Neural progenitor cell (in vitro differentiated cells): Measurements from ENCODE around the gene FCRL3. TPM values are rescaled to one million over a fixed set of nuclear protein-coding genes. Genes with fewer than 3 reads are reported as not detected.

Source experiments
- DNase-seq: peaks from one replicate; pipeline ENCODE4 v3.0.0-alpha.2; 2016; ENCODE audit warnings: low spot score
- H2AFZ ChIP-seq: fragments of 200-600 bp; sonication (generic); replicated peaks from 2 replicates; pipeline ENCODE4 v1.6.1; 2016; ENCODE audit warnings: antibody characterized with exemption
- H3F3A ChIP-seq: fragments of 200-600 bp; sonication (generic); 2 replicates; pipeline ENCODE4 v1.6.1; 2016; ENCODE audit warnings: antibody characterized with exemption, low read depth
- H3K27ac ChIP-seq: fragments of 200-600 bp; sonication (generic); 2 replicates; pipeline ENCODE4 v1.5.1; 2016; ENCODE audit warnings: mild to moderate bottlenecking
- H3K27me3 ChIP-seq: fragments of 200-600 bp; sonication (generic); 2 replicates; pipeline ENCODE4 v1.6.1; 2016; ENCODE audit warnings: mild to moderate bottlenecking, moderate library complexity
- H3K36me3 ChIP-seq: fragments of 200-600 bp; sonication (generic); 2 replicates; pipeline ENCODE4 v1.5.1; 2016
- H3K4me1 ChIP-seq: fragments of 200-600 bp; sonication (generic); 2 replicates; pipeline ENCODE4 v1.6.1; 2016; ENCODE audit warnings: mixed run types
- H3K4me2 ChIP-seq: fragments of 200-600 bp; sonication (generic); 2 replicates; pipeline ENCODE4 v1.6.1; 2016
- H3K4me3 ChIP-seq: fragments of 200-600 bp; sonication (generic); 2 replicates; pipeline ENCODE4 v1.5.1; 2016
- H3K79me2 ChIP-seq: fragments of 200-600 bp; sonication (generic); 2 replicates; pipeline ENCODE4 v1.6.1; 2016; ENCODE audit warnings: low read depth
- H3K9ac ChIP-seq: fragments of 200-600 bp; sonication (generic); 2 replicates; pipeline ENCODE4 v1.6.1; 2016
- H3K9me3 ChIP-seq: fragments of 200-600 bp; sonication (generic); 2 replicates; pipeline ENCODE4 v1.5.1; 2016; ENCODE audit warnings: low read depth
- H4K20me1 ChIP-seq: fragments of 200-600 bp; sonication (generic); 2 replicates; pipeline ENCODE4 v1.6.1; 2016; ENCODE audit warnings: low read depth
- H3K27ac Mint-ChIP-seq: 3 replicates; pipeline ENCODE4 v1.8.0; 2021; ENCODE audit warnings: mixed read lengths
- H3K27me3 Mint-ChIP-seq: 2 replicates; pipeline ENCODE4 v1.8.0; 2022; ENCODE audit warnings: low read depth, mild to moderate bottlenecking, inconsistent platforms, moderate library complexity, mixed read lengths; ENCODE audit not compliant: insufficient read depth
- H3K36me3 Mint-ChIP-seq: 3 replicates; pipeline ENCODE4 v1.8.0; 2021; ENCODE audit warnings: mixed read lengths
- H3K4me1 Mint-ChIP-seq: 3 replicates; pipeline ENCODE4 v1.8.0; 2021; ENCODE audit warnings: mixed read lengths
- H3K4me3 Mint-ChIP-seq: 3 replicates; pipeline ENCODE4 v1.8.0; 2021; ENCODE audit warnings: mild to moderate bottlenecking, moderate library complexity, mixed read lengths
- H3K9me3 Mint-ChIP-seq: 3 replicates; pipeline ENCODE4 v1.8.0; 2020; ENCODE audit warnings: mixed read lengths
- EZH2 ChIP-seq: fragments of 200-600 bp; sonication (generic); IDR thresholded peaks from 2 replicates; pipeline ENCODE4 v1.6.1; 2017; ENCODE audit warnings: antibody characterized with exemption, mild to moderate bottlenecking, moderate library complexity
- EZH2phosphoT487 ChIP-seq: fragments of 200-600 bp; sonication (generic); IDR thresholded peaks from 2 replicates; pipeline ENCODE4 v1.6.1; 2017; ENCODE audit warnings: antibody characterized with exemption
- total RNA-seq: library from RNA; depleted of rRNA; stranded (reverse); fragments of >200 nt; gene quantifications from 2 replicates; pipeline ENCODE4 v1.2.3, GENCODE V29; 2015; ENCODE audit warnings: low replicate concordance
- TF ChIP-seq, protein P1 (sequence below): fragments of 200-600 bp; sonication (generic); IDR thresholded peaks from 2 replicates; pipeline ENCODE4 v1.5.1; 2017; ENCODE audit warnings: antibody characterized with exemption, mild to moderate bottlenecking

Gene FCRL3
- total RNA-seq, 1 donor from 2014 or later, result not detected

- H4K20me1 ChIP-seq, result no peaks in the 10 kb centered on the region
- no peaks in the 10 kb centered on the region for H3K79me2 ChIP-seq
- H3K9ac ChIP-seq, result no peak overlapping the region
- H3K36me3 Mint-ChIP-seq, result no peaks in the 10 kb centered on the region
- H2AFZ ChIP-seq, result no peak overlapping the region
- H3K4me2 ChIP-seq, result no peak overlapping the region
- no peaks in the 10 kb centered on the region for H3F3A ChIP-seq
- no peaks in the 10 kb centered on the region for H3K9me3 ChIP-seq
- no peaks in the 10 kb centered on the region for H3K4me1 ChIP-seq
- DNase-seq, result no peak
- no peak overlapping the region for H3K27ac ChIP-seq
- no peaks in the 10 kb centered on the region for H3K27me3 ChIP-seq
- no peak overlapping the region for H3K4me3 ChIP-seq
- H3K4me3 Mint-ChIP-seq, result no peak overlapping the region
- no peaks in the 10 kb centered on the region for H3K27me3 Mint-ChIP-seq
- H3K27ac Mint-ChIP-seq, result no peak overlapping the region
- no peaks in the 10 kb centered on the region for H3K4me1 Mint-ChIP-seq
- TF ChIP-seq EZH2phosphoT487, result no peak
- TF ChIP-seq, protein P1, sequence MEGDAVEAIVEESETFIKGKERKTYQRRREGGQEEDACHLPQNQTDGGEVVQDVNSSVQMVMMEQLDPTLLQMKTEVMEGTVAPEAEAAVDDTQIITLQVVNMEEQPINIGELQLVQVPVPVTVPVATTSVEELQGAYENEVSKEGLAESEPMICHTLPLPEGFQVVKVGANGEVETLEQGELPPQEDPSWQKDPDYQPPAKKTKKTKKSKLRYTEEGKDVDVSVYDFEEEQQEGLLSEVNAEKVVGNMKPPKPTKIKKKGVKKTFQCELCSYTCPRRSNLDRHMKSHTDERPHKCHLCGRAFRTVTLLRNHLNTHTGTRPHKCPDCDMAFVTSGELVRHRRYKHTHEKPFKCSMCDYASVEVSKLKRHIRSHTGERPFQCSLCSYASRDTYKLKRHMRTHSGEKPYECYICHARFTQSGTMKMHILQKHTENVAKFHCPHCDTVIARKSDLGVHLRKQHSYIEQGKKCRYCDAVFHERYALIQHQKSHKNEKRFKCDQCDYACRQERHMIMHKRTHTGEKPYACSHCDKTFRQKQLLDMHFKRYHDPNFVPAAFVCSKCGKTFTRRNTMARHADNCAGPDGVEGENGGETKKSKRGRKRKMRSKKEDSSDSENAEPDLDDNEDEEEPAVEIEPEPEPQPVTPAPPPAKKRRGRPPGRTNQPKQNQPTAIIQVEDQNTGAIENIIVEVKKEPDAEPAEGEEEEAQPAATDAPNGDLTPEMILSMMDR, result no peak
- no peak for TF ChIP-seq EZH2
- no peaks in the 10 kb centered on the region for H3K36me3 ChIP-seq
- peaks cover 2% of the 10 kb centered on the region for H3K9me3 Mint-ChIP-seq
Observed at GRCh38 chr1:157678721-157679120, 21.8 kb downstream of the FCRL3 start.

DNA sequence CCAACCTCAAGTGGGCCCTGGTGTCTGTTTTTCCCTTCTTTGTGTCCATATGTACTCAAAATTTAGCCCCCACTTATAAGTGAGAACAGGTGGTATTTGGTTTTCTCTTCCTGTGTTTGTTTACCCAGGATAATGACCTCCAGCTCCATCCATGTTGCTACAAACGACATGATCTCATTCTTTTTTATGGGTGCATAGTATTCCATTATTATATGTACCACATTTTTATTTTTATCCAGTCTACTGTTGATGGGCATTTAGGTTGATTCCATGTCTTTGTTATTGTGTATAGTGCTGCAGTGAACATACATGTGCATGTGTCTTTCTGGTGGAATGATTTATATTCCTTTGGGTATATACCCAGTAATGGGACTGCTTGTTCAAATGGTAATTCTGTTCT, 27.6 kb downstream of the FCRL3 start:
- no peaks in the 10 kb centered on the region for H3K36me3 ChIP-seq
- no peak for DNase-seq
- Mint-ChIP-seq H3K27me3 (no peaks in the 10 kb centered on the region), H3K4me3 (no peak overlapping the region), H3K4me1 (no peaks in the 10 kb centered on the region), H3K27ac (no peak overlapping the region), H3K9me3 (peaks cover 9% of the 10 kb centered on the region), H3K36me3 (no peaks in the 10 kb centered on the region)
- no peaks in the 10 kb centered on the region for H3F3A ChIP-seq
- no peak overlapping the region for H2AFZ ChIP-seq
- H3K27me3 ChIP-seq, result no peaks in the 10 kb centered on the region
- no peak overlapping the region for H3K27ac ChIP-seq
- no peaks in the 10 kb centered on the region for H3K4me1 ChIP-seq
- H3K9ac ChIP-seq, result no peak overlapping the region
- no peaks in the 10 kb centered on the region for H3K79me2 ChIP-seq
- H3K9me3 ChIP-seq, result peaks cover 10% of the 10 kb centered on the region
- H3K4me2 ChIP-seq, result no peak overlapping the region
- TF ChIP-seq EZH2 (no peak), EZH2phosphoT487 (no peak)
- TF ChIP-seq, protein P1, result no peak
- H4K20me1 ChIP-seq, result no peaks in the 10 kb centered on the region
- no peak overlapping the region for H3K4me3 ChIP-seq

GRCh38 chr1:157671895-157672294, 28.7 kb downstream of the FCRL3 start:
- peaks cover 10% of the 10 kb centered on the region for H3K9me3 ChIP-seq
- peaks cover 9% of the 10 kb centered on the region for H3K9me3 Mint-ChIP-seq

More at GRCh38 chr1:157671895-157672294, 28.7 kb downstream of the FCRL3 start:
- Mint-ChIP-seq H3K4me3 (no peak overlapping the region), H3K4me1 (no peaks in the 10 kb centered on the region), H3K27ac (no peak overlapping the region), H3K36me3 (no peaks in the 10 kb centered on the region), H3K27me3 (no peaks in the 10 kb centered on the region)
- no peak overlapping the region for H3K9ac ChIP-seq
- H3K27me3 ChIP-seq, result no peaks in the 10 kb centered on the region
- no peak for DNase-seq
- no peaks in the 10 kb centered on the region for H3K36me3 ChIP-seq
- H3K4me3 ChIP-seq, result no peak overlapping the region
- TF ChIP-seq, protein P1, result no peak
- TF ChIP-seq EZH2phosphoT487, result no peak
- TF ChIP-seq EZH2, result no peak
- H3K4me1 ChIP-seq, result no peaks in the 10 kb centered on the region
- H3K79me2 ChIP-seq, result no peaks in the 10 kb centered on the region
- no peaks in the 10 kb centered on the region for H3F3A ChIP-seq
- H4K20me1 ChIP-seq, result no peaks in the 10 kb centered on the region
- H3K4me2 ChIP-seq, result no peak overlapping the region
- H3K27ac ChIP-seq, result no peak overlapping the region
- H2AFZ ChIP-seq, result no peak overlapping the region
